NCI-H2029 treated with DMSO at 0.1 percent for 48 hours (cell line): ENCODE results near the gene IDI2.

ENCODE experiments used
- DNase-seq: peaks from one replicate; lab custom pipeline; 2025; lab: John Stamatoyannopoulos, UW

IDI2 gene

DNA sequence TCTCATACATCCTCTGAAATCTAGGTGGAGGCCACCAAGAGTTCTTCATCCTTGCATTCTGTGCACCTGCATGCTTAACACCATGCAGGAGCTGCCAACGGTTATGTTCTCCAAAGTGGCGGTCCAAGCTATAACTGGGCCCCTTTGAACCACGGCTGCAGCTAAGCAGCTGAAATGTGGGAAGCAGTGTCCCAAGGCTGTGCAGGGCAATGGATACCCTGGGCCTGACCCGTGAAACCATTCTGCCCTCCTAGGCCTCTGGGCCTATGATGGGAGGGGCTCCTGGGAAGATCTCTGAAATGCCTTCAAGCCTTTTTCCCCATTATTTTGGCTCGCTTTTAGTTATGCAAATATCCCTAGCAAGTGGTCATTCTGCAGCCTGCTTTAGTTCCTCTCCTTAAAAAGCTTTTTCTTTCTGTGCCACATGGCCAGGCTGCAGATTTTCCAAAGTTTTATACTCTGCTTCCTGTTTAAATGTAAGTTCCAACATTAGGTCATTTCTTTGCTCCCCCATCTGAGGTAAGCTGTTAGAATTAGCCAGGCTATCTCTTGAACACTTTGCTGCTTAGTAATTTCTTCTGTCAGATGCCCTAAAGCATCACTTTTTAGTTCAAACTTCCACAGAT lies 45.1 kb downstream of the IDI2 start:
- no peak for DNase-seq

DNA sequence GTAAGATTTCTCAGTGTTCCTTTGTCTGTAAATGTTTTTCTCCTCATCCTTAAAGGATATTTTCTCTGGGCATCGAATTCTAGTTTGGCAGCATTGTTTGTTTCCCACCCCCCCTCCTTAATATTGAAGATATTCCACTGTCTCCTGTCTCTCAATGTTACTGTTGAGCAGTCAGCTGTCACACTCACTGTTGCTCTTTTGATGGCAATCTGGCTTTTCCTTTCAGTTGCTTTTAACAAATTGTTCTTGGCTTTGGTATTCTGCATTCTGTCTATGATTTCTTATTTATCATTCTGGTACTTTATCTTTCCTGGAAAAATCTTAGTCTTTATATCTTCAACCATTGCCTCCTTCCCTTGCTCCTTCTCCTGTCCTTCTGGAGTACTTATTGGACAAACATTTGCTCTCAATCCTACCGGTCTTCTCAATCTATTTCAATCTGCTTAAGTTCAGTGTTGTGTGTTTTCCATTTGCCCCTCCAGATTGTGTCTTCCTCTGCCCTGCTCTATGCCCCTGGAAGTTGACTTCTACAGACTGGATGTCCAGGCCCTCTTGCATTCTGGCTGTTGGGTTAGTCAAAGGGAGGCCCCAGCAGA lies 46.7 kb downstream of the IDI2 start:
- no peak for DNase-seq

DNA sequence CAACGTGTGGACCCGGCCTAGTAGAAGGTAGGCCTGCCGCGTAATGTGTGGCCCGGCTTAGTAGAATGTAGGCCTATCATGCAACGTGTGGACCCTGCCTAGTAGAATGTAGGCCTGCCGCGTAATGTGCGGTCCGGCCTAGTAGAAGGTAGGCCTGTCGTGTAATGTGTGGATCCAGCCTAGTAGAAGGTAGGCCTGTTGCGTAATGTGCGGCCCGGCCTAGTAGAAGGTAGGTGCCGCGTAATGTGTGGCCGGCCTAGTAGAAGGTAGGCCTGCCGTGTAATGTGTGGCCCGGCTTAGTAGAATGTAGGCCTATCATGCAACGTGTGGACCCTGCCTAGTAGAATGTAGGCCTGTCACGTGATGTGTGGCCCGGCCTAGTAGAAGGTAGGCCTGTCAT lies 49.3 kb downstream of the IDI2 start:
- DNase-seq = no peak

DNA sequence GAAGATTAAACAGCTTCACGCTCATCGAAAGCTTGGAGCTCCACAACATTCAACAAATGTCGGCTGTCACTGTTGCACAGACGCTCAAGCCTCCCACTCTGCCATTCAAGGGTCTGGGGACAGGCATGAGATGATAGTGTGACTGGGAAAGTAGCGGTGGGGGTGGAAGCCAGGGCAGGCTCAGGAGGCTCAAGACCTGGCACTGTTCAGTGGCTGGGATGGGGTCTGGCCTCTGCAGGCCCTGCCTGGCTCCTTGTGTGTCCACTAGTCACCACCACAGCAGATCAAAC lies 50.9 kb downstream of the IDI2 start:
- peak; percentile 11 for DNase-seq

DNA sequence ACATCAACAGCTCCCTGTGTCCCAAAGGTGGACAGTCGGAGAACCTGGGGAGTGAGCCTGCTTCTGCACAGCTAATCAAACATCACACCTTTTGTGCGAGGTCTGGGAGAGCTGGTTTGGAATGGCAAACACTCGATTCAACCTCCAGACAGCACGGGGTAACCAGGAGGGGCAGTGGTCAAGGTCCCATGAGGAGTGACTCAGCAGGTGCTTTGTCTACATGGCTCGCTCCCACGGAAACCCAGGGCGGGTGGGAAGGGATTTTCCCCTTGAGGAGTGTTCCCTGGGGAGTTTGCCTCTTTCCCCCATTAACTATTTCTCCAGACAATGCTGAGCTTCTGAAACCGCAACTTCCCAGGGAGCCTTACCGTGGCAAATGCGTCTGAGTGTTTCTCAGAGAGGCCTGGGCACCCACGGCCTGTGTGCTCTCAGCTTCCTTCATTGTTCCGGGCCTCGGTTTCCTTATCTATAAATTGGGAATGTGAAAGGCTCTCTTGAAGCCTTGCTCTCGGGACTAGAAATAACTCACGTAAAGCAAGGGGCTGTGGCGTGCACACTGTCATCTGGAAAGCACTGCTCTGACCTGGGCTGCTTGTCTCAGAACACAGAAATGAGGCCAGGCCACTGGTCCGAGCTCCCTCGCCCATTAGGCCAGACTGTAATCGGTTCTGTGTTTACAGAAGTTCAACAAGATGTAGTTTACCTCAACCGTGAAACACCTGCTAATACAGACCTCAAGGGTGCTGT lies 51.4 kb downstream of the IDI2 start:
- no peak for DNase-seq

DNA sequence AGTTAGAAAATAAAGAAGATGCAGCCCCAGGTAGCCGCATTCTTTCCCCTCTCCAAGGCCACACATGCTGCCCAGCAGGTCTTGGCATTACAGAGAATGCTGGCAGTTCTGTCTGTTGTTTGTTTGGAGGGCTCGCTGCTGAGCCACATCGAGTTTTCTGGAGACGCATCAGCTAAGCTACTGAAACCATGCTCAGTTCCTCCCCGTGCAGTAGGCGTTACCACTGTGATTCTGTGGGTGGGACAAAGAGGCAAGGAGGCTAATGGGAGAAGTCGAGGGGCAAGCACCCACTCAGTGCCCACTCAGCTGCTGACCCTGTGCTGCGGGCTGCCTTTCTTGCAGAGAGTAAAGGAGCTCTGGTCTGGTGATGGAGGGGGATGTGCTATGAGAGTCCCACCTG lies 52.9 kb downstream of the IDI2 start:
- no peak for DNase-seq

DNA sequence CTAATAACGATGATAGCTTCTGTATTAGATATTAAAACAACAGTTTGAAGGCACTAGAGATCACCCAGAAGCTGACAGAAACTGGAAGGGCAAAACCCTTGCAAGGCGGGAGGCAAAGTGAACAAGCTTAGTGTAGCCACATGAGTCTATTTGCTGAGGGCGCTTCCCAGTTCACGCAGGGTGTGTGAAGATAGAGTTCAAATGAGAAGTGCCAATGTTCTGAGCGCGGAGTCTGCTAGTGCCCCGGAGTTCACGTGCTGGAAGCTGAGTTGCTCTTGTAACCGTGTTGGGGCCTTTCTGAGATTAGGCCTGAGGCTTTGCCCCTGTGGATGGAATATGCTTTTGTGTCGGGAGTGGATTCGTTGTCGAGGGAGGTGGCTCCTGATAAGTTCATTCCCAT lies 54.0 kb downstream of the IDI2 start:
- no peak for DNase-seq

DNA sequence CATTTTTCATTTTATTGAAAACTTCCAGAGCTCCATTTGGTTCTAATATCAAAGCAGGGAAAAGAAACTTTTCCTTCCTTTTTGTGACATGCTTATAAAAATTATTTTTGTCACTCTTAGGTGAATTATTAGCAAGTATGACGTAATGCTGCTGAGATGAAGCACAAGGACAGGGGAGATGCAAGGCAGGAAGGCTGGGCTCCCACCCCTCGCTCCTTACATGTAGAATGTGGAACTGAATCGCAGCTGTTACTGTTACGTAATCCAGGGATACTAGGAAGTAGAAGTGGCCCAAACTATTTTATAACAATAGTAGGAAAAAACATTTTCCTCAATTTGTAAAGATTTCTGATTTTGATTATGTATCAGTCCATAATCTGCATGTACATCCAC lies 54.5 kb downstream of the IDI2 start:
- no peak for DNase-seq

DNA sequence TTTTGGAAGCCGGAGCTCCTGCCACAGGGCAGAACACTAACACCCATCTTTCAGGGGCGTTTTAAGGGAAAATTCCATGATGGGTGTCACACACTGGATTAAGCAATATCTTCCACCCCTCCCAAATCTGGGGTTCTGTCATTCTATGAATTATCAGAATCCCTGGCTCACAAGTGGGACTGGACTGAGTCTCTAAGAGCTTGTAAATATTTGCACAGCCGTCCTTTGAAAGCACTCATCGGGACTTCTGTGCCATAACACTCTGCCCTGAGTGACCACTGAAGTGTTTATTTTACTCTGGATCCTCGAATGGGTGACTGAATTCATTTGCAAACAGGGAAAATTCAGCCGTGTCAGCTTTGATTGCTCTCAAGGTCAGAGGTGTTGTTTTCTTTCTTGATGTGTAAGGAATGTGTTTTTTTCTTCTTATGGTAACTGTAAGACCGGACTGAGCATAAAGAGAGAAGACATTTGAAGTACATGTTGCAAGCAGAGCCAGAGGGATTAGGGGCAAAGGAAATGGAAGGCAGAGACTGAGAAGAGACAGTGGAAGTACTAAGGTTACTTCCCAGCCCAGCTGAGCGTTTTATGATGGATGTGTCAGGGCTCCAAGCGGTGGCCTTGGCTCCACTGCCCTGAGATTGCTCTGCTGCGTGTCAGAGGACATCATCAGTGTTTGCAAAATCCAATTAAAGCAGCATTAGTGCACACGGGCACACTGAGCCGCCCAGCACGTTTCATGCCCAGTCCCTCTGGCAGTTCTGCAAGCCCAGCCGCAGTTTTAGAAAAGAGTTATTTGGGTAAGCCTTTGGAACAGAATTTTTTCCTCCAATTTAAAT lies 55.1 kb downstream of the IDI2 start:
- peak; percentile 86 for DNase-seq

DNA sequence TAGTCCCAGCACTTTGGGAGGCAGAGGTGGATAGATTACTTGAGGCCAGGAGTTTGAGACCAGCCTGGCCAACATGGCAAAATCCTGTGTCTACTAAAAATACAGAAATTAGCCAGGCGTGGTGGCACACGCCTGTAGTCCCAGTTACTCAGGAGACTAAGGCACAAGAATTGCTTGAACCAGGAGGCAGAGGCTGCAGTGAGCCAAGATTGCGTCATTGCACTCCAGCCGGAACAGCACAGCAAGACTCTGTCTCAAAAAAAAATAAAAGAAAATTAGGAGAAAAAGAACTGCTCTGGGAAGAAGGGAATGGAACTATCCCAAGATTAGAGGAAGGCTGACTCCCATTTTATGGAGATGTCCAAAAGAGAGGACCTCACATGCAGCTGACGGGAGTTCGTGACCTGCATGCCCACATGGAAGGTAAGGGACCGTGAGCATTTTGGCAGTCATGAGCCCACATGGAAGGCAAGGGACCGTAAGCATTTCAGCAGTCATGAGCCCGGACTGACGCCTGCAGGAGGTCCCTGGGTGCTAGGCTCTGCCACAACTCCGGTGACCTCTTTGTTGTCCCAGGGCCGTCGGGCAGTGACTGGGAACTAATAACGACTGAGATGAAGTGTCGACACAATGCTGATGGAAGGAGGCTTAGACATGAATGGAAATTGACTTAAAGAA lies 56.0 kb downstream of the IDI2 start:
- DNase-seq = no peak
